DND-41 (cell line): ENCODE measurements around the gene CRABP1.

ENCODE experiments used
- ATAC-seq: fragments of 200-7000 bp; cut with Tn5 transposase; 3 replicates; pipeline ENCODE4 v1.9.1; 2021; ENCODE audit warnings: low read depth; ENCODE audit not compliant: insufficient read depth
- DNase-seq: peaks from one replicate; pipeline ENCODE4 v3.0.0-alpha.2; 2020
- H2AFZ ChIP-seq: 2 replicates; pipeline ENCODE4 v1.6.0; 2012; ENCODE audit warnings: low read depth, low read length
- H3K27ac ChIP-seq: 2 replicates; pipeline ENCODE4 v1.5.1; 2012; ENCODE audit warnings: low read length, inconsistent platforms
- H3K27me3 ChIP-seq: fragments of 200-600 bp; sonication (generic); 2 replicates; pipeline ENCODE4 v1.6.0; 2012; ENCODE audit warnings: low read length, mild to moderate bottlenecking, inconsistent platforms; ENCODE audit not compliant: insufficient read depth, poor library complexity
- H3K36me3 ChIP-seq: 2 replicates; pipeline ENCODE4 v1.5.1; 2012; ENCODE audit warnings: low read length, inconsistent platforms; ENCODE audit not compliant: insufficient read depth
- H3K4me1 ChIP-seq: 2 replicates; pipeline ENCODE4 v1.5.1; 2012; ENCODE audit warnings: mild to moderate bottlenecking, low read length; ENCODE audit not compliant: insufficient read depth
- H3K4me2 ChIP-seq: 2 replicates; pipeline ENCODE4 v1.6.0; 2012; ENCODE audit warnings: mild to moderate bottlenecking, moderate library complexity, low read length, inconsistent platforms; ENCODE audit not compliant: insufficient read depth
- H3K4me3 ChIP-seq, 2 experiments: fragments of 200-600 bp in 1 of 2; shearing (Covaris generic) in 1 of 2; 2 replicates each; pipeline ENCODE4 v1.5.1; 2012 to 2016; ENCODE audit warnings: inconsistent platforms in 2 of 2, low read length in 2 of 2, mild to moderate bottlenecking in 2 of 2, low read depth in 1 of 2, moderate library complexity in 1 of 2
- H3K79me2 ChIP-seq: 2 replicates; pipeline ENCODE4 v1.6.0; 2012; ENCODE audit warnings: low read length, inconsistent platforms; ENCODE audit not compliant: insufficient read depth
- H3K9ac ChIP-seq: 2 replicates; pipeline ENCODE4 v1.6.0; 2012; ENCODE audit warnings: low read depth, mild to moderate bottlenecking, inconsistent platforms, low read length, moderate library complexity
- H3K9me3 ChIP-seq: 2 replicates; pipeline ENCODE4 v1.5.1; 2012; ENCODE audit warnings: low read length, moderate library complexity, mild to moderate bottlenecking, inconsistent platforms; ENCODE audit not compliant: insufficient read depth, severe bottlenecking
- H4K20me1 ChIP-seq: 2 replicates; pipeline ENCODE4 v1.6.0; 2012; ENCODE audit warnings: low read length; ENCODE audit not compliant: insufficient read depth
- CTCF ChIP-seq: IDR thresholded peaks from 2 replicates; pipeline ENCODE4 v1.5.1; 2012; ENCODE audit warnings: borderline replicate concordance, low read length, moderate library complexity, mild to moderate bottlenecking; ENCODE audit not compliant: poor library complexity, severe bottlenecking; ENCODE audit errors: extremely low read depth
- EZH2 ChIP-seq: IDR thresholded peaks from 3 replicates; pipeline ENCODE4 v1.6.1; 2012; ENCODE audit warnings: borderline replicate concordance, low read depth, mild to moderate bottlenecking, moderate library complexity, low read length, inconsistent platforms; ENCODE audit not compliant: severe bottlenecking

Gene CRABP1

GRCh38 chr15:78353093-78353492 is 12.9 kb downstream of the CRABP1 start:
- Histone ChIP-seq H3K27ac (no peak overlapping the region), H3K36me3 (no peaks in the 10 kb centered on the region), H3K4me1 (no peaks in the 10 kb centered on the region), H3K79me2 (no peaks in the 10 kb centered on the region), H3K27me3 (no peaks in the 10 kb centered on the region), H3K4me2 (no peak overlapping the region), H3K9ac (no peak overlapping the region), H3K4me3 (no peak overlapping the region), H4K20me1 (no peaks in the 10 kb centered on the region), H3K9me3 (no peaks in the 10 kb centered on the region), H2AFZ (peak overlapping the region; percentile 39; the same call in 1 of the 2 replicates)
- no peak for ATAC-seq
- DNase-seq: no peak
- no peak for TF ChIP-seq CTCF

GRCh38 chr15:78355177-78355576 is 15.0 kb downstream of the CRABP1 start:
- Histone ChIP-seq H4K20me1 (no peaks in the 10 kb centered on the region), H3K79me2 (no peaks in the 10 kb centered on the region), H3K27ac (no peak overlapping the region), H3K9ac (no peak overlapping the region), H3K4me1 (no peaks in the 10 kb centered on the region), H3K9me3 (no peaks in the 10 kb centered on the region), H2AFZ (no peak overlapping the region), H3K4me3 (no peak overlapping the region), H3K36me3 (no peaks in the 10 kb centered on the region), H3K4me2 (no peak overlapping the region), H3K27me3 (peaks cover 6% of the 10 kb centered on the region)
- DNase-seq (no peak), ATAC-seq (no peak)
- TF ChIP-seq EZH2 (no peak), CTCF (no peak)

GRCh38 chr15:78358102-78358870 is 18.1 kb downstream of the CRABP1 start:
- no peak overlapping the region for H3K4me2 ChIP-seq
- H3K9me3 ChIP-seq: no peaks in the 10 kb centered on the region
- DNase-seq: no peak
- no peak overlapping the region for H3K9ac ChIP-seq
- no peak overlapping the region for H3K4me3 ChIP-seq
- no peaks in the 10 kb centered on the region for H4K20me1 ChIP-seq
- no peaks in the 10 kb centered on the region for H3K4me1 ChIP-seq
- H3K27ac ChIP-seq: no peak overlapping the region
- no peak overlapping the region for H2AFZ ChIP-seq
- TF ChIP-seq EZH2 (no peak), CTCF (no peak)
- no peak for ATAC-seq
- H3K79me2 ChIP-seq: no peaks in the 10 kb centered on the region
- no peaks in the 10 kb centered on the region for H3K36me3 ChIP-seq
- H3K27me3 ChIP-seq: peaks cover 6% of the 10 kb centered on the region
